Renal pelvis (tissue), 4 donors: ENCODE results near the gene FAR1. TPM values are rescaled to one million over a fixed set of nuclear protein-coding genes. Genes with fewer than 3 reads are reported as not detected.

Experiments used
- DNase-seq: peaks from one replicate; pipeline ENCODE4 v3.0.0-alpha.2; 2013
- polyA plus RNA-seq, 3 donors: library from polyadenylated mRNA; unstranded; fragments of 120-200 nt; gene quantifications; one replicate each; pipeline ENCODE4 v1.2.1, GENCODE V29; 2013; ENCODE audit not compliant: insufficient read length in 3 of 3

FAR1 gene
- polyA plus RNA-seq, 3 donors = 64.3 to 78.5 (median 71.3) TPM

- peak; percentile 78 for DNase-seq
Measured at GRCh38 chr11:13772223-13773046, 104.0 kb downstream of the FAR1 start.

GRCh38 chr11:13775471-13775870 is 107.0 kb downstream of the FAR1 start:
- no peak for DNase-seq

- no peak for DNase-seq
Measured at GRCh38 chr11:13776134-13776815, 107.8 kb downstream of the FAR1 start.

- no peak for DNase-seq
Measured at GRCh38 chr11:13777341-13777985, 109.0 kb downstream of the FAR1 start.

- DNase-seq = no peak
Measured at GRCh38 chr11:13778345-13778744, 109.9 kb downstream of the FAR1 start.

- DNase-seq = no peak
Measured at GRCh38 chr11:13781153-13781552, 112.7 kb downstream of the FAR1 start.

Other genes with a start within 250 kb of the FAR1 start
- gene BTBD10, start 205.4 kb upstream of the FAR1 start, polyA plus RNA-seq = 10 to 100 TPM; 27.0 to 31.7 (median 31.6) TPM
- not detected for gene PTH, start 172.7 kb upstream of the FAR1 start, polyA plus RNA-seq